B cell (primary cell): Measurements from ENCODE around the gene EPHB1.
"Not testable (repeated sequence)": the region's sequence is repeated elsewhere in the genome, so short reads cannot be mapped to it uniquely, and the experiment has no call there.

Experiments
- CTCF ChIP-seq: fragments of 200-600 bp; IDR thresholded peaks from one replicate; pipeline ENCODE4 v1.8.0; 2022; ENCODE audit warnings: antibody characterized with exemption, mild to moderate bottlenecking
- EZH2 ChIP-seq: IDR thresholded peaks from 2 replicates; pipeline ENCODE4 v1.6.1; 2012; ENCODE audit warnings: borderline replicate concordance, low read depth, mild to moderate bottlenecking, moderate library complexity, low read length; ENCODE audit not compliant: insufficient read depth, poor library complexity, severe bottlenecking

- not testable (repeated sequence) for TF ChIP-seq CTCF, EZH2
Measured at GRCh38 chr3:135114551-135114950, 319.5 kb downstream of the EPHB1 start.
